B cell (primary cell): Measurements from ENCODE around the gene IL4R.

ENCODE experiments used
- CTCF ChIP-seq: fragments of 200-600 bp; IDR thresholded peaks from one replicate; pipeline ENCODE4 v1.8.0; 2022; ENCODE audit warnings: antibody characterized with exemption, mild to moderate bottlenecking
- EZH2 ChIP-seq: IDR thresholded peaks from 2 replicates; pipeline ENCODE4 v1.6.1; 2012; ENCODE audit warnings: borderline replicate concordance, low read depth, mild to moderate bottlenecking, moderate library complexity, low read length; ENCODE audit not compliant: insufficient read depth, poor library complexity, severe bottlenecking

GRCh38 chr16:27317320-27317719, 3.5 kb downstream of the IL4R start:
- TF ChIP-seq EZH2 (no peak), CTCF (no peak)
